Measurements from ENCODE around the gene ARHGAP35. TPM values are rescaled to one million over a fixed set of nuclear protein-coding genes. Genes with fewer than 3 reads are reported as not detected.

Gene ARHGAP35
- total RNA-seq, 1 experiment from 2014 or later, result 64.1 TPM

DNA sequence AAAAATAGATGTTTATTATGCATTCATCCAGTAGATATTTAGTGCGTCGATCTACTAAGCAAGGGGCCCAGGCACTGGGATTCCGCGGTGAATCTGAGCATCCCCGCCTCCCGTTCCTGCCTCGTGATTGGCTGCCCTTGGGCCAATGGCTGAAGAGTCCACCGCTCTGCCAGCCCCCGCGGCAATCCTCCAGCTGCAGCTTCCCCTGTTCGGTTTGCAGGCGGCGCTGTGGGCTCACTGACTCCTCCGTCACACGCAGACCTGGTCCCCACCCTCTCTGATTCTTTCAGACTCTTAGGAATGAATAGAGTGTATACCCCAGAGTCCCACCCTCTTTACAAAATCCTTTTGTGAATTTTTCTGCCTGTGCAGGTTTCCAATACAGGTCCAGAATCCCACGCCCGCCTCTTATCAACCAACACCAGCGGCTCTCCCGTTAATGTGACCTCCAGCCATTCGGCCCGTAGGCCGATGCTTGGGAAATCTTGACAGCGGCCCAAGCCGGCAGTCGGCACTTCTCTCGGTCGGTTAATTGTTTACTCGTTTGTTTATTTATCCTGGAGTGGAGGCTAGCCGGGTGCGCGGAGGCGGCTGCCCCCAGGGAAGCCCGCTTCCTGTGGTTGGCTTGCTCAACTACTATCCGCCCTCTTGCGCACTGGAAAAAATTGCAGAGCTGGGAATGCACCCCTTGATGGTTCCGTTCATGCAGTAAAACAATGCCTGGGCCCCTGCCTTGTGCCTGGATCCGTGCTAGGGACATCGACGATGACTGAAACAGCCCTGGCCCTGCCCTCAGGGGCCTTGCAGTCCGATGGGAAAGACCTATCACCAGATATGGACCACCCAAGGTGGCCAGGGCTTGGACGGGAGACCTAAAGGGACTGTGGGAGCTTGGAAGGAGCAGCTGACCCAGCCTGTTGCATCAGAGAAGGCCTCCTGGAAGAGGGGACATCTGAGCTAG is 4.5 kb upstream of the ARHGAP35 start:
- no TSS peak for BruUV-seq (replicated peaks)
- intact Hi-C loops (cut with micrococcal nuclease; ENCODE audit: unreplicated experiment), result no loop called here
- peak overlapping the region; percentile 87 for H3K27ac ChIP-seq (ENCODE audit: low read length)
- CTCF ChIA-PET, result interaction anchor here (0.5 kb wide), 1 partner anchor 16 kb away, joined by 4 read pairs; no protein-coding TSS in a partner anchor
- H3K4me3 ChIP-seq (ENCODE audit: low read depth in 2 of 2, low read length in 2 of 2), result peak overlapping the region; percentile 43 to 73
- peaks cover under 1% of the 10 kb centered on the region; the same call in 1 of the 2 replicates for H3K36me3 ChIP-seq (ENCODE audit: control insufficient read depth, insufficient read depth, low read length)
- in situ Hi-C loops (cut with HindIII; ENCODE audit: low pct_unique_long_range_greater_than_20kb, low sequenced_read_pairs), result no loop called here
- TF ChIP-seq TCF7L2 (IDR thresholded peaks at IDR 0.05; ENCODE audit: low read depth, low read length) (peak; percentile 68), SIN3A (IDR thresholded peaks at IDR 0.05; ENCODE audit: borderline replicate concordance, insufficient read depth, low read depth, low read length) (0 out of 2 replicates have a peak, but pooled peaks have one; percentile 34), POLR2AphosphoS5 (IDR thresholded peaks at IDR 0.05; ENCODE audit: low read depth, low read length) (no peak)
- TF ChIP-seq, protein P1, sequence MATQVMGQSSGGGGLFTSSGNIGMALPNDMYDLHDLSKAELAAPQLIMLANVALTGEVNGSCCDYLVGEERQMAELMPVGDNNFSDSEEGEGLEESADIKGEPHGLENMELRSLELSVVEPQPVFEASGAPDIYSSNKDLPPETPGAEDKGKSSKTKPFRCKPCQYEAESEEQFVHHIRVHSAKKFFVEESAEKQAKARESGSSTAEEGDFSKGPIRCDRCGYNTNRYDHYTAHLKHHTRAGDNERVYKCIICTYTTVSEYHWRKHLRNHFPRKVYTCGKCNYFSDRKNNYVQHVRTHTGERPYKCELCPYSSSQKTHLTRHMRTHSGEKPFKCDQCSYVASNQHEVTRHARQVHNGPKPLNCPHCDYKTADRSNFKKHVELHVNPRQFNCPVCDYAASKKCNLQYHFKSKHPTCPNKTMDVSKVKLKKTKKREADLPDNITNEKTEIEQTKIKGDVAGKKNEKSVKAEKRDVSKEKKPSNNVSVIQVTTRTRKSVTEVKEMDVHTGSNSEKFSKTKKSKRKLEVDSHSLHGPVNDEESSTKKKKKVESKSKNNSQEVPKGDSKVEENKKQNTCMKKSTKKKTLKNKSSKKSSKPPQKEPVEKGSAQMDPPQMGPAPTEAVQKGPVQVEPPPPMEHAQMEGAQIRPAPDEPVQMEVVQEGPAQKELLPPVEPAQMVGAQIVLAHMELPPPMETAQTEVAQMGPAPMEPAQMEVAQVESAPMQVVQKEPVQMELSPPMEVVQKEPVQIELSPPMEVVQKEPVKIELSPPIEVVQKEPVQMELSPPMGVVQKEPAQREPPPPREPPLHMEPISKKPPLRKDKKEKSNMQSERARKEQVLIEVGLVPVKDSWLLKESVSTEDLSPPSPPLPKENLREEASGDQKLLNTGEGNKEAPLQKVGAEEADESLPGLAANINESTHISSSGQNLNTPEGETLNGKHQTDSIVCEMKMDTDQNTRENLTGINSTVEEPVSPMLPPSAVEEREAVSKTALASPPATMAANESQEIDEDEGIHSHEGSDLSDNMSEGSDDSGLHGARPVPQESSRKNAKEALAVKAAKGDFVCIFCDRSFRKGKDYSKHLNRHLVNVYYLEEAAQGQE (IDR thresholded peaks at IDR 0.05; ENCODE audit: insufficient read depth in 1 of 2, low read depth in 2 of 2, low read length in 1 of 2), result no peak
- TF ChIP-seq, protein P2, sequence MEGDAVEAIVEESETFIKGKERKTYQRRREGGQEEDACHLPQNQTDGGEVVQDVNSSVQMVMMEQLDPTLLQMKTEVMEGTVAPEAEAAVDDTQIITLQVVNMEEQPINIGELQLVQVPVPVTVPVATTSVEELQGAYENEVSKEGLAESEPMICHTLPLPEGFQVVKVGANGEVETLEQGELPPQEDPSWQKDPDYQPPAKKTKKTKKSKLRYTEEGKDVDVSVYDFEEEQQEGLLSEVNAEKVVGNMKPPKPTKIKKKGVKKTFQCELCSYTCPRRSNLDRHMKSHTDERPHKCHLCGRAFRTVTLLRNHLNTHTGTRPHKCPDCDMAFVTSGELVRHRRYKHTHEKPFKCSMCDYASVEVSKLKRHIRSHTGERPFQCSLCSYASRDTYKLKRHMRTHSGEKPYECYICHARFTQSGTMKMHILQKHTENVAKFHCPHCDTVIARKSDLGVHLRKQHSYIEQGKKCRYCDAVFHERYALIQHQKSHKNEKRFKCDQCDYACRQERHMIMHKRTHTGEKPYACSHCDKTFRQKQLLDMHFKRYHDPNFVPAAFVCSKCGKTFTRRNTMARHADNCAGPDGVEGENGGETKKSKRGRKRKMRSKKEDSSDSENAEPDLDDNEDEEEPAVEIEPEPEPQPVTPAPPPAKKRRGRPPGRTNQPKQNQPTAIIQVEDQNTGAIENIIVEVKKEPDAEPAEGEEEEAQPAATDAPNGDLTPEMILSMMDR (IDR thresholded peaks at IDR 0.05), result peak; percentile 89
- DNase-seq (ENCODE audit: low read depth, low spot score), result no peak
- peak; percentile 79 for ATAC-seq
- H3K4me1 ChIP-seq (ENCODE audit: control insufficient read depth, insufficient read depth, low read length), result peaks cover 14% of the 10 kb centered on the region
- H3K9me3 ChIP-seq (ENCODE audit: control insufficient read depth, insufficient read depth, low read depth, low read length), result no peaks in the 10 kb centered on the region
- H3K27me3 ChIP-seq (ENCODE audit: control insufficient read depth, insufficient read depth, low read length), result no peaks in the 10 kb centered on the region
- POLR2A ChIA-PET, result no interaction called here

DNA sequence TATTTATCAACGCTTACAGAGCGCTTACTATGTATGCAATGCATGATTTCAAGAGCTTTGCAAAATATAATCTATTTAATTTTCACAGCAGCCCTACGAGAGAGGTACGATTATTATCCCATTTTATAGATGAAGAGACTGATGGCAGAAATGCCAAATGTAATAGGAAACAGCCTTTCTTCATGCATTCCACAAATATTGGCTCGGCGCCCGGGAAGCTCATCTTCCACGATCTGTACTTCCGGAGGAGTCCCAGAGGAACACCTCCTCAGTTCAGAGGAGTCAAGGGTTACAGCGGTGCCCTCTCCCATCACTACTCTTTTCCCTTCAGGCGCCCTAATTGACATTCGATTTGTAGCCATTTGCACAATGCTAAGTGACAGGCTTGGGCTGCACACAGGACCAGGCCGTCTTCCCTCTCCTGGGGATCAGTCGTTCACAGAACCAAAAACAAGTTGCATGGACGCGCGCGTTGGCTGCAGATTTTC is 1.1 kb upstream of the ARHGAP35 start:
- POLR2A ChIA-PET, result interaction anchor here (0.5 to 0.7 kb wide), 2 partner anchors 60 to 457 kb away, joined by 3 read pairs; no protein-coding TSS in a partner anchor
- in situ Hi-C loops (cut with HindIII; ENCODE audit: low pct_unique_long_range_greater_than_20kb, low sequenced_read_pairs), result no loop called here

More for the DNA sequence above, 1.1 kb upstream of the ARHGAP35 start:
- ATAC-seq (peak; percentile 4; the same call in 1 of the 2 replicates), DNase-seq (ENCODE audit: low read depth, low spot score) (no peak)
- Histone ChIP-seq H3K4me1 (ENCODE audit: control insufficient read depth, insufficient read depth, low read length) (peaks cover 21% of the 10 kb centered on the region), H3K27me3 (ENCODE audit: control insufficient read depth, insufficient read depth, low read length) (no peaks in the 10 kb centered on the region), H3K36me3 (ENCODE audit: control insufficient read depth, insufficient read depth, low read length) (peaks cover 3% of the 10 kb centered on the region; the same call in 1 of the 2 replicates), H3K9me3 (ENCODE audit: control insufficient read depth, insufficient read depth, low read depth, low read length) (no peaks in the 10 kb centered on the region), H3K27ac (ENCODE audit: low read length) (peak overlapping the region; percentile 82), H3K4me3 (ENCODE audit: low read depth in 2 of 2, low read length in 2 of 2) (peak overlapping the region; percentile 70 to 73)
- TSS peak; percentile 95 for BruUV-seq (replicated peaks)
- intact Hi-C loops (cut with micrococcal nuclease; ENCODE audit: unreplicated experiment), result loop anchor here (10.0 kb wide), 1 partner anchor 65 kb away; no protein-coding TSS in a partner anchor
- TF ChIP-seq TCF7L2 (IDR thresholded peaks at IDR 0.05; ENCODE audit: low read depth, low read length) (no peak), SIN3A (IDR thresholded peaks at IDR 0.05; ENCODE audit: borderline replicate concordance, insufficient read depth, low read depth, low read length) (0 out of 2 replicates have a peak, but pooled peaks have one; percentile 7), POLR2AphosphoS5 (IDR thresholded peaks at IDR 0.05; ENCODE audit: low read depth, low read length) (peak; percentile 4; the same call in 1 of the 2 replicates)
- TF ChIP-seq, protein P1 (IDR thresholded peaks at IDR 0.05; ENCODE audit: insufficient read depth in 1 of 2, low read depth in 2 of 2, low read length in 1 of 2), result no peak
- CTCF ChIA-PET, result no interaction called here
